Fibroblast of the conjunctiva (primary cell): ENCODE results near the gene LEKR1.
"Not testable (repeated sequence)": the region's sequence is repeated elsewhere in the genome, so short reads cannot be mapped to it uniquely, and the experiment has no call there.

ENCODE experiments used
- DNase-seq: peaks from one replicate; pipeline ENCODE4 v3.0.0-alpha.2; 2010; ENCODE audit warnings: low read depth

The LEKR1 gene

GRCh38 chr3:156837115-156837514 is 11.0 kb downstream of the LEKR1 start:
- DNase-seq = no peak

GRCh38 chr3:156838035-156838434 is 11.9 kb downstream of the LEKR1 start:
- DNase-seq = no peak

- no peak for DNase-seq
Observed at GRCh38 chr3:156840826-156841689, 14.9 kb downstream of the LEKR1 start.

GRCh38 chr3:156843071-156843808 is 17.1 kb downstream of the LEKR1 start:
- DNase-seq = no peak

GRCh38 chr3:156847752-156848448 is 21.7 kb downstream of the LEKR1 start:
- no peak for DNase-seq

GRCh38 chr3:156859578-156859977 is 33.4 kb downstream of the LEKR1 start:
- DNase-seq = no peak

GRCh38 chr3:156860873-156861272 is 34.7 kb downstream of the LEKR1 start:
- no peak for DNase-seq

- DNase-seq = no peak
Observed at GRCh38 chr3:156862338-156862737, 36.2 kb downstream of the LEKR1 start.

GRCh38 chr3:156865732-156866131 is 39.6 kb downstream of the LEKR1 start:
- peak; percentile 1 for DNase-seq

- no peak for DNase-seq
Observed at GRCh38 chr3:156867174-156867573, 41.0 kb downstream of the LEKR1 start.

- no peak for DNase-seq
Observed at GRCh38 chr3:156867920-156868319, 41.8 kb downstream of the LEKR1 start.

- DNase-seq = no peak
Observed at GRCh38 chr3:156873906-156874305, 47.8 kb downstream of the LEKR1 start.

- DNase-seq = not testable (repeated sequence)
Observed at GRCh38 chr3:156879491-156879890, 53.3 kb downstream of the LEKR1 start.

- DNase-seq = no peak
Observed at GRCh38 chr3:156885761-156886160, 59.6 kb downstream of the LEKR1 start.

- no peak for DNase-seq
Observed at GRCh38 chr3:156888176-156888575, 62.0 kb downstream of the LEKR1 start.

GRCh38 chr3:156888576-156888975 is 62.4 kb downstream of the LEKR1 start:
- DNase-seq = no peak

- DNase-seq = no peak
Observed at GRCh38 chr3:156892701-156893100, 66.5 kb downstream of the LEKR1 start.

GRCh38 chr3:156895374-156895773 is 69.2 kb downstream of the LEKR1 start:
- not testable (repeated sequence) for DNase-seq

- not testable (repeated sequence) for DNase-seq
Observed at GRCh38 chr3:156897851-156898250, 71.7 kb downstream of the LEKR1 start.

- no peak for DNase-seq
Observed at GRCh38 chr3:156898296-156898880, 72.2 kb downstream of the LEKR1 start.

- DNase-seq = no peak
Observed at GRCh38 chr3:156899951-156900350, 73.8 kb downstream of the LEKR1 start.

- DNase-seq = no peak
Observed at GRCh38 chr3:156902916-156903315, 76.8 kb downstream of the LEKR1 start.
